Stimulated activated CD4-positive, alpha-beta T cell treated with anti-CD3 and anti-CD28 coated beads, TNF-alpha, amount 100 ng/mL, for 4 hours (primary cell): ENCODE data around the gene C1QL1.

ENCODE experiments used
- DNase-seq, 3 experiments: peaks; one replicate each; pipeline ENCODE4 v3.0.0-alpha.2; 2020; ENCODE audit warnings: low read depth in 3 of 3

The C1QL1 gene

GRCh38 chr17:44968225-44969143, at the start of gene C1QL1:
TSS of gene C1QL1 (minus strand) at chr17:44968303. CDS start at chr17:44968048, 255 bp downstream.
- DNase-seq: peak; percentile 75 to 84 (median 81)

DNA sequence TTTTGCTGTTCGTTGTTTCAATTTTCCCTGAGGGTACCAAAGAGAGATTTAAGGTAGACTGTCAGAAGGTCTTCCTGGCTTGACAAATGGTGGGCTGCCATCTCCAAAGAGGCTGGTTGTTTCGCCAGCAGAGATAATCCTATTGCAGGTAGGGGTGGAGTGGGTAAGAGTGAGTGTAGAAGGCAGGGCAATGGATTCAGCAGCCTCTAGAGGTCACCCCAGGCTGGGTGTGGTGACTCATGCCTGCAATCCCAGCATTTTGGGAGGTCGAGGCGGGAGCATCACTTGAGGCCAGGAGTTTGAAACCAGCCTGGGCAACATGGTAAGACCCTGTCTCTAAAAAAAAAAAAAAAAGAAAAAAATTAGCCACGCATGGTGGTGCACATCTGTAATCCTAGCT, 48.7 kb upstream of the C1QL1 start:
- DNase-seq: no peak

DNA sequence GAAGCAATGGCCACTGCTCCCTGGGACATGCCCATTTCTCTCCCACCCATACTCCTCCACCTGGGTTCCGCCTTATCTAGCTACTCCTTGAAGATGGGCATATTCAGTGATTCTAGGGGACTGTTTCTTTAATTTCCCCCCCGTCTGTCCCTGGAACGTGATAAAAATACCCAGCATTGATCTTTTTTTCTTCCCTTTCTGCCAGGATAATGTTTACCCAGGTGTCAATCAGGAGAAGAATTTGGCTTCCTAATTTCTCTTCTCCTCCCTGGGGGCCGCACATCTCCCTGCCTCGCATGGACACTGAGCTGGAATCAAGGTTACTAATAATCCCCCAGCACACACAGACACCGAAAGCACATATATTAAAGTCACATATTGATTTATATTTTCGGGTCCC, 48.1 kb upstream of the C1QL1 start:
- no peak for DNase-seq

- no peak for DNase-seq
These were observed 45.2 kb upstream of the C1QL1 start for GRCh38 chr17:45013021-45013997.

DNA sequence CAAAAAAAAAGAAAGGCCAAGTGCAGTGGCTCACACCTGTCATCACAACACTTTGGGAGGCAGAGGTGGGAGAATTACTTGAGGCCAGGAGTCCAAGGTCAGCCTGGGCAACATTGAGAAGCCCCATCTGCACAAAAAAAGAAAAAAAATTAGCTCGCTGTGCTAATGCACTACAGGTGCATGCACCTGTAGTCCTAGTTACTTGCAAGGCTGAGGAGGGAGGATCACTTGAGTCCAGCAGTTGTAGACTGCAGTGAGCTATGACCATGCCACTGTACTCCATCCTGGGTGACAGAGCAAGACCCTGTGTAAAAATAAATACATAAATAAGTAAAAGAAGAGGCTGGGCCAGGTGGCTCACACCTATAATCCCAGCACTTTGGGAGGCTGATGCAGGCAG, 43.7 kb upstream of the C1QL1 start:
- no peak for DNase-seq

DNA sequence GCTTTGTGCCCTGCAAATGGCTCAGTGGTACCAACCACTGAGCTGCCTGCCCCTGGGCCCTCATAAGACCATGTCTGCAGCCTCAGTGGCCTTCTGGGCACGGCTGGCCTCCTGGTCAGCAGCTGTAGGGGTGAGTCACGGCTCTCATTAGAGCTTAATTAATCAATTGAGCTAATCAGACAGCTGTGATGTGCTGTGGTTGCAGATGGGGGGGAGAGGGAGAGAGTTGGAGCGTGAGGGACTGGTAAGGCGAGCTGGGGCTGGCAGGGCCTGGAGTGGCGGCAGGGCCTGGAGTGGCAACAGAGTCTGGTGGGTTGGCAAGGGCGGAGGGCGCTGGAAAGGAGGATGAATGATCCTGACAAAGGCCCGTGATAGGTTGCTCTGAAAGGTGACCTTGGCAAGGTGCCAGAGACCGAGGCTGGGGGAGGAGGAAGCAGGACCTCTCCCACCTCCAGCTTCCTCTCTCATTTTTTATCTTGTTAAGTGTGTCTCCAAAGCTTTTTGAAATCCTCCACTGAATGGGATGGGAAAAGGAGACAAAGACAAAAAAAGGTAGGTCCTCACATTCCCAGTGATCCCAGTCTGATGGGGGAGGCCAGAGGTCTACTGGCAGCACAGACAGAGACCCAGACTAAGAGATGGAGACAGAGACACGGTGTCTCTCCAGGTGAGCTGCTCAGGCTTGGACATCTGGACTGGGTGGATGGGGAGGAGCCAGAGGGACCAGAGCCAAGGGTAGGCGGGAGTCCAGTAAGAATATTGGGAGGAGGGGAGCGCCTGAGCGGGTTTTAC, 41.8 kb upstream of the C1QL1 start:
- DNase-seq: no peak

- no peak for DNase-seq
These were observed 40.1 kb upstream of the C1QL1 start for GRCh38 chr17:45008216-45008615.

DNA sequence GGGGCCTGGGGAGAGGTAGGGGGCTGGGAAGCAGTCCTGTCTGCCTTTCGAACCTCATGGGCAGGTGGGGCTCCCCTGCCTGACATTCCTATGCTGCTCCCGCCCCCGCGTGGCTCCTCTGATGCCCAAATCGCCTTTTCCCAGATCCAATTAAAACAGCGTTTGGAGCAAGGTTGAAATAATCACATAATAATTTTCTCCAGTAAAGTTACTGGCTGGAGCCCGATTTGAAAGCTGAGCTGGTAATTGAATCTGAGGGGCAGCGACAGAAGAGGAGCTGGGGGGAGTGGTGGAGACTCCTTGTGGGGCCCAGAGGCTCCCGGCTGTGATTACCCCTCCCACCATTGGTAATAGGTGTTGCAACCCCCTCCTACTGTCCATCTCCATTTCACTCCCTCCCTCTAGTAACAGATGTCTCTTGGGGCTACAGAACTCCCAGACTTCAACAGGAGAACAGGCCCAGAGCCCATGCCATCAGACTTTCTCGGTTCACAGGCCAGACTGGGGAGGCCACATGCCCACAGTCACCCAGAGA, 38.9 kb upstream of the C1QL1 start:
- DNase-seq: no peak

- DNase-seq: no peak
These were observed 37.6 kb upstream of the C1QL1 start for GRCh38 chr17:45005700-45006099.

GRCh38 chr17:45004388-45004787, 36.3 kb upstream of the C1QL1 start:
- DNase-seq: no peak

GRCh38 chr17:45003877-45004276, 35.8 kb upstream of the C1QL1 start:
- DNase-seq: no peak

GRCh38 chr17:45001310-45001709, 33.2 kb upstream of the C1QL1 start:
- no peak for DNase-seq

DNA sequence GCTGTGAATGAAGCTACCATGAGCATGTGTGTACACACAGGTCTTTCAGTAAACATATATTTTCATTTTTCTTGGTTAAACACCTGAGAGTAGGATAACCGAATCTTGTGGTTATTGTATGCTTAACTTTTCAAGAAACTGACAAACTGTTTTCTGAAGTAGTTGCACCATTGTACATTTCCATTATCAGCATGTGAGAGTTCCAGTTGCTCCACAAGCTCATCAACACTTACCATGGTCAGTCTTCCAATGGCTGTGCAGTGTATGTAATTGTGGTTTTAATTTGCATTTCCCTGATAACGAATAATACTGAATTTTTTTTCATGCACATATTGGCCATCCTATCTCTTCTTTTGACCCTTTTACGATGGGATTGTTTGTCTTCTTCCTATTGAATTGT, 31.3 kb upstream of the C1QL1 start:
- DNase-seq: no peak

DNA sequence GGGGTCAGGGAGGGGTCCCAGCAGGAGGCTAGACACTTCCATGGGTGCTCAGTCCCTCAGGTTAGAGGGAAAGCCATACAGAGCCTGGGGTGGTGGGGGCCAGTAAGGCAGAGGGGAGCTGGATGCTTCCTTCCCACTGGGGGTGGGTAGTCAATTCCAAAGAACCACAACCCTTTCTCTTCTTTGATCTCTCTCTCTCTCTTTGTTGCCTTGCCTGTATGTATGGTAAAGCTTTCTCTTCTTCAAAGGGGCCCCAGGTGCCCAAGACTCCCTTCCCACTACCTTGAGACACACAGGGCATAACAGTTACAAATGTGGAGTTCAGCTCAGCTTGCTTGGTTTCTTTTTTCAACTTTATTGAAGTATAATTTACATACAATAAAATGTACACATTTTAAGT, 30.5 kb upstream of the C1QL1 start:
- DNase-seq: no peak

DNA sequence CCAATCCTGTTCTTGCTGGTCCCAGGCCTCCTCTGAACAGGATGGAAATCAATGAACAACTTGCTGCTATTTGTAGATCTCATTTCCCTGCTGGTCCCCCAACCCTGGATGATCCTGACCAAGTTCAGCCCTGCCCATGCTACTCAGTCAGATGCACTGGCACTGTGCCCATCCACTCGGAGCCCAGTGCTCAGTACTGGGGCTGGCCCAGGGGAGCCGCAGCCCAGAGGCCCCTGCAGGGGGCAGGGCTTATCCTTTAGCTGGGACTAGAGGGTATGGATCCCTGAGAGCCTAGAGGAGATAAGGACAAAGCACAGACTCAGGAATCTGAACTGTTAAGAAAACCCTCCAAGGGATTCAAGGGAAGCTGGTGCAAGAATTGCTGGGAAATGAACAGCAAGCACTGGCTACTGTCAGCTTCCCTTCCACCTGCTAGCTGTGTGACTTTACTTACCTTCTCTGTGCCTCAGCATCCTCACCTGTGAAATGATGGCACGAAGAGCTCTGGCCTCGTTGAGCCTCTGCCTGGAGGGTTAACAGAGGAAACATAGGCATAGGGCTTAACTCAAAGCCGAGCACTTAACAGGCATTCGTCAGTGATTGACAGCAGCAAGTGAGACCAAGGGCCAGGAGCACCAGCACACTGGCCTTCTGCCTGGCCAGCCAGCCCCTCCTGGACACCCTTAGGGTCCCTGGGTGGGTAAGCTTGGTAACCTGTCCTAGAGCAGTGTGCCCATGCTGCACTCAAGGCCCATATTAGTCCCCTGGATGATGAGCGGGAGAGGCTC, 29.8 kb upstream of the C1QL1 start:
- no peak for DNase-seq

GRCh38 chr17:44996304-44996703, 28.2 kb upstream of the C1QL1 start:
- no peak for DNase-seq

DNA sequence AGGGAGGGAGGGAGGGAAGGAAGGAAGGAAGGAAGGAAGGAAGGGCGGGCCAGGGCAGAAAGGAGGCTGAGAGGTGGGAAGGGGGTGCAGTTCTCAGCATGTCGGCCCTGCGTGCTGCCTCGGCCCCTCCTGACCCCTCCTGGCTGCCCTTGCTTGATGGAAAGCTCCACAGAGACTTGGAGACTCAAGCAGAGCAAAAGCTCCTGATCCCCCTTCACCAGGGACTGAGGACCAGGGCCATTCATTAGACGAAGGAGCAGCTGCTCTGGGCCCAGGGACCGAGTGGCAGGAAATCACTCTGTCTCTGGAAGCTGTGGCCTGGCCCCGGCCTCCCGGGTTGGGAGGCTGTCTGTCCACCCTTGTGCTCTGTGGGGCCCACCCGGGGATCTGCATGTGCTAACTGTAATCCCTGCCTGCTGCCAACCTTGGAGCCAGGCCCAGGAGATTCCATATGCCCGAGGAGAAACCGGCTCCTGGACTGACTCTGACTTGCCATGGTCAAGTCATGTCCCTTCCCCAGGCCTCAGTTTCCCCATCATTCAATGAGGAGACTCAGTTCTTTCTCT, 27.4 kb upstream of the C1QL1 start:
- no peak for DNase-seq

GRCh38 chr17:44992242-44992939, 24.3 kb upstream of the C1QL1 start:
- no peak for DNase-seq

- no peak for DNase-seq
These were observed 22.9 kb upstream of the C1QL1 start for GRCh38 chr17:44990994-44991393.
